ENCODE results near the gene MB.

The MB gene

DNA sequence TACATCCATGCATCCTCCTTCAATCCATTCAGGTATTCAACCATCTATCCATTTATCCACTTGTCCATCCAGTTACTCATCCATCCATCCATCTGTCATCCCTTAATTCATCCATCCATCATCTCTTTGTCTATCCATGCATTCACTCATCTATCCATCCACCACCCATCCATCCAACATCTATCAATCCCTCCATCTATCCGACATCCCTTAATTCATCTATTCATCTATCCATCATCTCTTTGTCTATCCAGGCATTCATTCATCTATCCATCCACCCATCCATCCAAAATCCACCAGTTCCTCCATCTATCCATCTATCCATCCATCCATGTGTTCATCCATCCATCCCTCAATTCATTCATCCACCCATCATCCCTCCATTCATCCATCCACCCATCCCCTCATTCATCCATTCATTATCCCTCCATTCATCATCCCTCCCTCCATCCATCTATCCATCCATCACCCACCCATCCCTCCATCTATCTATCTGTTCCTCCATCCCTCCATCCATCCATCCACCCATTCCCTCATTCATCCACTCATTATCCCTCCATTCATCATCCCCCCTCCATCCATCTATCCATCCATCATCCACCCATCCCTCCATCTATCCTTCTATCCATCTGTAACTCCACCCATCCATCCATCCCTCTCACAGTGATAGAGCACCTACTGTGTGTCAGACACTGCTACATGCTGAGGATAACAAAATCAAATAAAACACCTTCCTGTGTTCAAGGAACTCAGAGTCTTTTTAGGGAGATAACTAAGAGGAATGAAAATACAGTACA is 1.5 kb upstream of the MB start:
- in situ Hi-C loops (cut with MboI; ENCODE audit: low sequenced_read_pairs): no loop called here

DNA sequence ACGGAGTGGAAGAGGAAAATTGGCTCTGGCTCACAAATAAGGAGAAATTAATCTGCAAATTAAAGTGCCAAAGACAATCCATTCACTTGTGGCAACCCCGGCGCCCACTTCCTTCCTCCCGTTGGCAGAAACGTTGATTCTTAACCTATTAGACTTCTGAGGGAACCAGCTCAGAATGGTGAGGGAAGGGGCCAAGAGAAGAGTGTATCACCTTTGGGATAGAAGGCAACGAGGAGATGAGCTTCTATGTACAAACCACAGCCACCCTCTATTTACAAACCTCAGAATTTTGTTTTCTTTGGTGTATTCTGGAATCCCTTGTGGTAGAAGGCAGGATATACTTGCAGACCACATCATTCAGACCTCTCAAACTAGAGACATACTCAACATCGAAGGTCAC is 1.1 kb downstream of the MB start:
- in situ Hi-C loops (cut with MboI; ENCODE audit: low sequenced_read_pairs): no loop called here

DNA sequence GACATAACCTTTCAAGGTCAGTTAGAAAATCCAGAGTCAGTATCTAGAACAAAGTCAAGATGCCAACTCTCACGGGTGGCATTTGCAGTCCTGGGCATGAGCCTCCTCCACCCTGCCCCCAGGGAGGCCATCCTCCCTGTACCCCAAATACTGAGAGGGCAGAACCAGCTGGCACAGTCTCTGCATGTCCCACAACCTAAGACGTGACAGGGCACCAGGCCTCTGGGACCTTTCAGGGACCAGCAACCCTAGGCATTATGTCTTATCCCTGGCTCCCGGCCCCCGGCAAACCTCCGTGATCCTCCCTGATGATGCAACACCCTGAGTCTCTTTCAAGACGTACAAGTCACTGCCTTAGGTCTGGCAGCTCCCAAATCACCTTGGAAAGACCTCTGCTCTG is 2.0 kb downstream of the MB start:
- in situ Hi-C loops (cut with MboI; ENCODE audit: low sequenced_read_pairs): no loop called here

DNA sequence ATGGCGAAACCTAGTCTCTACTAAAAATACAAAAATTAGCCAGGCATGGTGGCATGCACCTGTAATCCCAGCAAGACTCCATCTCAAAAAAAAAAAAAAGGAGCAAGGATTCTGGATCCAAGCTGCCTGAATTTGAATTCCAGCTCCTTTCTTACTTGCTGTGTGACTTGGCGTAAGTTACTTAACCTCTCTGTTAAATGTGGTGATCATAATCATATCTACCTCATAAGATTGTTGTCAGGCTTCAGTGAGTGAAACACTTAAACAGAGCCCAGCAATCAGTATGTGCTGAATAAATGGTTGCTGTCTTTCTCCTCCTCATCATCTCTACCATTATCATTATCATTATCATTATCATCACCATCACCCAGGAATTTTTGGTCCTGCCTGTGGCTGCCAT is 2.7 kb downstream of the MB start:
- in situ Hi-C loops (cut with MboI; ENCODE audit: low sequenced_read_pairs): no loop called here

DNA sequence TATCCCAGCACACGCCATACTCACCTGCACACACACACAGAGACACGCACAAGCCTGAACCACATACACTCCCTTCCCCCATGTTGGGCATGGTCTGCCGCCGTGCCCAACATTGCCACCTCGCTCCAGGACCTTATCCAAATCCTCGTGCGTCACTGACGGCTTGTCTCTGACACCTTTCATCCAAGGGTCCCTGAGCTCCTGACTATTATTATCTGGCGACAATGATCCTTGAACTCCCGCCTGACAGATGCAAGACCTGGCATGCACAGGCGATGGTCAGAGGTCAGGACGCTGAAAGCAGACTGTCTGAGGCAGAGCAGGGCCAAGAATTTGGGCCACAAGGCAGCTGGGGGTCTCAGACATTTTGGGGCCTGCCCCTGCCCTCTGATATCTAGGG is 4.2 kb downstream of the MB start:
- in situ Hi-C loops (cut with MboI; ENCODE audit: low sequenced_read_pairs): no loop called here

DNA sequence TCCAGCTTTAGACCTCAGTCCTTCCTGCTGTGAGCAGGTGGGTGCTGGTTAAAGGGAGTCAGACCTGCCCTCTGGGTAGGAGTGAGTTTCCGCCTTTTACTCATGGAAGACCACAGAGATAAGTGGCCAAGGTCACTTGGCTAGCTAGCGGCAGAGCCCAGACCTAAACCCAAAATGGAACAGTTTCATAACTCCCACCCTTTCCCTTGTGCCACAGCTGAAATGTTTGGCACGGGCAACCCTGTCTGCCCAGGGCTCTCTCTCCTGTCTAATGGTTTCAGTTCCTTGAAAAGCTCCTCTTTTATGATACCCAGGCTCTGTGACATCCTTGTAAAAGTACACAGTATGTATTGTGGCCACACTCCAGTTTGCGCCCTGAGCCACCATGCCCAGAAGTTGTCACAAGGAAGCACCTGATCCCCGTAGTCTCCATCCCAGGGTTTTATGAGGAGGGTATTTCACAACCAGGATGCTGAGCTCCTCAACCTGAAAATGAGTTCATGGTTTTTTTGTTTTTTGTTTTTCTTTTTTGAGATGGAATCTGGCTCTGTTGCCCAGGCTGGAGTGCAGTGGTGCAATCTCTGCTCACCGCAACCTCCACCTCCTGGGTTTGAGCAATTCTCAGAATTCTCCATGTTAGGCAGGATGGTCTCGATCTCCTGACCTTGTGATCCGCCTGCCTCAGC is 5.1 kb downstream of the MB start:
- in situ Hi-C loops (cut with MboI; ENCODE audit: low sequenced_read_pairs): no loop called here

- in situ Hi-C loops (cut with MboI; ENCODE audit: low sequenced_read_pairs): no loop called here
Observed at GRCh38 chr22:35611200-35611890, 5.8 kb downstream of the MB start.

- in situ Hi-C loops (cut with MboI; ENCODE audit: low sequenced_read_pairs): no loop called here
Observed at GRCh38 chr22:35610741-35611140, 6.4 kb downstream of the MB start.

- in situ Hi-C loops (cut with MboI; ENCODE audit: low sequenced_read_pairs): no loop called here
Observed at GRCh38 chr22:35609761-35610160, 7.4 kb downstream of the MB start.

GRCh38 chr22:35609261-35609660 is 7.9 kb downstream of the MB start:
- in situ Hi-C loops (cut with MboI; ENCODE audit: low sequenced_read_pairs): no loop called here

GRCh38 chr22:35608088-35608487 is 9.0 kb downstream of the MB start:
- in situ Hi-C loops (cut with MboI; ENCODE audit: low sequenced_read_pairs): no loop called here

DNA sequence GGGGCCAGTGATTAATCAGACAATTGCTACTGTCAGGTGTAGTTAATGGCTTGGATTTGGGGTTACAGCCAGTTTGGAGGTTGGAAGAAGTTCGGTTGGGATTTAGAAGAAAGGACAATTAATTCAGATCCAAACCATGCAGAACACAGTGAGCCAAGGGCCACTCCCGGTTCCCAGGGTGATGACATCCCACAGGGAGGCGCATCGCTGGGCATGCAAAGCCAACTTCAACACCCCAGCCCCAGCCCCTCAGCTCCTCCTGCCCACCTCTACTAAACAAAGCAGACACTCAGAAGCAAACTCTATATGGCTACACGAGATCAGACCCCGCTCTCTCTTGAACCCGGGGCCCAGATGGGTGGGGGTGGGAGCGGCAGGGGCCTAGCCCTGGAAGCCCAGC is 10.2 kb downstream of the MB start:
- in situ Hi-C loops (cut with MboI; ENCODE audit: low sequenced_read_pairs): no loop called here

DNA sequence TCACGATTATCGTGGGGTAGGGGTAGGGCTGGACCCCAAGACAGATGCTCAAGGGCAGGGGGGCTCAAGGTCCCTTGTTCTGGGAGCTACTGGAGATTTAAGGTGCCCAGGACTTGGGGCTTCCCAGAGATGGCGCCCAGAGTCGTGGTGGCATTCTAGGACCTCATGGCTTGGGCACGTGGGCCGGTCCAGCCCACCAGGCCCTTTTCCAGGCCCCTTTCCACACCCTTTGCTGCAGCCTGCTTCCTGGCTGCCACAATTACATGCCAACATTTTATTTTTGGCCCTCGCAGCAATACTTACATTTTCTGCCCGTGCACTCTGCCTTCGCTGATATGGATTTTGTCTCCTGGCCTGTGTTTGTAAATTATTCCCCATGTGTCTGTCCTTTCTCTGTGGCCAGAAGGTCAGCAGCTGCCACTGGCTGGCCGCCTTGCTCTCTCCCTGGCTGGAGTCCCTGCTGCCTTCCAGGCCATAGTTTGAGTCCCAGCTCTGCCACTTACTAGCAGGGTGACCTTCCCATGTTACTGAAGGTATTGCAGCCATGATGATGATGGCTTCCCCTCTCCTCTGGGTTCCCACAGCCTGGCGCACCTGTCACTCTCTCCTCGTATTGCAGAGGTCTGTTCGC is 11.2 kb downstream of the MB start:
- in situ Hi-C loops (cut with MboI; ENCODE audit: low sequenced_read_pairs): no loop called here

DNA sequence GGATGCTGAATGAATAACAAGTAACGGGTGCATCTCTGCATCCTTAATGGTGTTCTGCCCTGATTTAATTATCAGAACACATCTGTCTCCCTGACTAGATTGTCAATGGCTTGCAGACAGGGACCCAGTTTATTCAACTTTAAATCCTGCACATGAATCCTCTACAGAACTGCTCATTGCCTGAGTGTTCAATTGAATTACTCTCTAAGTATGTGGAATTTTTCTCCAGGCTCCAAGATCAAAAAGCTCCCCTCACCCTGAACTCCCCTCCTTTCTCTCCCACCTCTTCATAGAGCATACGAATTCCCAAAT is 11.8 kb downstream of the MB start:
- in situ Hi-C loops (cut with MboI; ENCODE audit: low sequenced_read_pairs): no loop called here

DNA sequence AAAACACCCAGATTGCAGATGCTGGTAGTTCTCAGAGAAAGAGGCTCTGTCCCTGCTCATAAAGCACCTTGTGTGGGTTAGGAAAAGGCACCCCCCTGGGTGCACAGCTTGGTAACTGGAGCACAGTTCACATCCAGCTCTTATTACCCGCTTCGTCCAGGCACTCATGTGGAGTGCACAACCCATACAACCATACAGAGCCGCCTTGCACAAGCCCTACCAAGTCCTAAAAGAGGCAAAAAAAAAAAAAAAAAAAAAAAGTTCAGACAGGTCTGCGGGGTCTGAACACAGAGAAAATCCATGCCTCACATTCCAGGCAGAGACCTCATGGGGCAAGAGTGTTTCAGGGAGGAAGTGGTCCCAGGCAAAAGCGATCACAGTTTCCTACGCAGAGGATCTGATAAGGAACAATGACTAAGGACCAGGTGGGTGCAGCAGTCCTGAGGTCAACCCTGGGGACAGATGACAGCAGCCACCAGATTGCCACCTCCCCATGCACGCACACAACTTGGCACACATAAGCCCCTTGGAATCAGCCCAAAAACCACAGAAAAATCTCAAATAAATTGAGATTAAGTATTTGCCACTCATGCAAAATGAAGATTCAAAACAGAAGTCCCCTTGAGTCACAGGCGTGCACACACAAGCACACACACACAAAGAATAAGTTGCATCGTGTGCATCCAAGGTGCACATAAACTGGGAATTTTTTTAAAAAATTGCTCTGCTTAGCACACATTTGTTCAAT is 12.3 kb downstream of the MB start:
- in situ Hi-C loops (cut with MboI; ENCODE audit: low sequenced_read_pairs): no loop called here

- in situ Hi-C loops (cut with MboI; ENCODE audit: low sequenced_read_pairs): no loop called here
Observed at GRCh38 chr22:35601743-35602615, 15.2 kb downstream of the MB start.

DNA sequence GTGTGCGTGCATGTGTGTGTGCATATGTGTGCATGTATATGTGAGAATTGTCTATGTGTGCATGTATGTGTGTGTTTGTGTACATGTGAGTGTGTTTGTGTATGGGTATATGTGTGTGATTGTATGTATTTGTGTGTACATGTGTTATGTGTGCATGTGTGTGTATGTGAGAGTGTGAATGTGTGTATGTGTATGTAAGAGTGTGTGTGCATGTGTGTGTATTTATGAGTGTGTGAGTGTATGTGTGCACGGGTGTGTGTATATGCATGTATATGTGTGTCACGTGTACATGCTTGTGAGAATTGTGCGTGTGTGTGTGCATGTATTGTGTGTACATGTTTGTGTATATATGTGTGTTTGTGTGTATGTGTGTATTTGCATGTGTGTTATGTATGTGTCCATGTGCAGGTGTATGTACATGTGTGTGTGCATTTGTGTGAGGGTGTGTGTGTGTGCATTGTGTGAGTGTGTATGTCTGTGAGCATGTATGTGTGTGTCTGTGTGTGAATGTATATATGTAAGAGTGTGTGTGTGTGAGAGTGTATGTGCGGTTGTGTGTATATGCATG is 16.0 kb downstream of the MB start:
- in situ Hi-C loops (cut with MboI; ENCODE audit: low sequenced_read_pairs): no loop called here

GRCh38 chr22:35600476-35600875 is 16.7 kb downstream of the MB start:
- in situ Hi-C loops (cut with MboI; ENCODE audit: low sequenced_read_pairs): no loop called here

DNA sequence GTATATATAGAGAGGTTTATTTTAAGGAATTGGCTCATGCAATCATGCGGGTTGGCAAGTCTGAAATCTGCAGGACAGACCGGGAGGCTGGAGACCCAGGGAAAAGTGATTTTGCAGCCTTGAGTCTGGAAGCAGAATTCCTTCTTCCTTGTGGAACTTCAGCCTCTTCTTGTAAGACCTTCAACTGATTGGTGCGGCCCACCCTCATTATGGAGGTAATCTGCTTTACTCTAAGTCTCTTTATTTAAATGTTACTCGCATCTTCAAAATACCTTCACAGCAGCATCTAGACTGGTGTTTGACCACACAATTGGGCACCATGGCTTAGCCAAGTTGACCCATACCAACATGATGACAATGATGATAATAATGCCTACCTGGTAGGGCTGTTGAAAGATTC is 17.8 kb downstream of the MB start:
- in situ Hi-C loops (cut with MboI; ENCODE audit: low sequenced_read_pairs): no loop called here

- in situ Hi-C loops (cut with MboI; ENCODE audit: low sequenced_read_pairs): no loop called here
Observed at GRCh38 chr22:35598396-35598710, 18.8 kb downstream of the MB start.

All from HL-60/S4 treated with phorbol 12-myristate 13-acetate at 8.2 ng/mL for 4 days and 3 days (cell line).